Measurements from ENCODE around the gene NEXN. TPM values are rescaled to one million over a fixed set of nuclear protein-coding genes. Genes with fewer than 3 reads are reported as not detected.

NEXN gene
- total RNA-seq, 1 experiment from 2014 or later: 1.6 TPM

GRCh38 chr1:77961392-77961791, 73.0 kb downstream of the NEXN start:
- no peak for TF ChIP-seq CTCF (IDR thresholded peaks at IDR 0.05; ENCODE audit: unreplicated experiment)
- intact Hi-C loops (cut with micrococcal nuclease): no loop called here
- Mint-ChIP-seq H3K9me3 (ENCODE audit: unreplicated experiment) (no peaks in the 10 kb centered on the region), H3K4me3 (ENCODE audit: unreplicated experiment) (no peak overlapping the region), H3K36me3 (ENCODE audit: insufficient read depth, unreplicated experiment) (peaks cover 98% of the 10 kb centered on the region), H3K4me1 (ENCODE audit: insufficient read depth, unreplicated experiment) (peaks cover 5% of the 10 kb centered on the region), H3K27me3 (ENCODE audit: insufficient read depth, unreplicated experiment) (no peaks in the 10 kb centered on the region), H3K27ac (ENCODE audit: low read depth, unreplicated experiment) (no peak overlapping the region)
- BruUV-seq (replicated peaks): no TSS peak
- CTCF ChIA-PET: interaction anchor here (0.9 kb wide), 1 partner anchor 12 kb away, joined by 3 read pairs; no protein-coding TSS in a partner anchor
- no peak for DNase-seq (ENCODE audit: unreplicated experiment)
- POLR2A ChIA-PET: no interaction called here

- no peak for TF ChIP-seq CTCF (IDR thresholded peaks at IDR 0.05; ENCODE audit: unreplicated experiment)
- Mint-ChIP-seq H3K4me1 (ENCODE audit: insufficient read depth, unreplicated experiment) (peaks cover 10% of the 10 kb centered on the region), H3K27ac (ENCODE audit: low read depth, unreplicated experiment) (peak overlapping the region; percentile 42), H3K27me3 (ENCODE audit: insufficient read depth, unreplicated experiment) (no peaks in the 10 kb centered on the region), H3K36me3 (ENCODE audit: insufficient read depth, unreplicated experiment) (peaks cover 98% of the 10 kb centered on the region), H3K9me3 (ENCODE audit: unreplicated experiment) (no peaks in the 10 kb centered on the region), H3K4me3 (ENCODE audit: unreplicated experiment) (no peak overlapping the region)
- no peak for DNase-seq (ENCODE audit: unreplicated experiment)
- ChIA-PET POLR2A (interaction anchor here (1.3 to 2.3 kb wide), 3 partner anchors 9 to 15 kb away, joined by 5 to 9 read pairs (median 5); partner anchors contain the start of gene FUBP1), CTCF (interaction anchor here (0.6 to 1.2 kb wide), 3 partner anchors 64 to 267 kb away, joined by 3 to 8 read pairs (median 5); no protein-coding TSS in a partner anchor)
- intact Hi-C loops (cut with micrococcal nuclease): no loop called here
- BruUV-seq (replicated peaks): no TSS peak
Measured at GRCh38 chr1:77966291-77966690, 77.9 kb downstream of the NEXN start.

- no peak for TF ChIP-seq CTCF (IDR thresholded peaks at IDR 0.05; ENCODE audit: unreplicated experiment)
- no TSS peak for BruUV-seq (replicated peaks)
- CTCF ChIA-PET: no interaction called here
- Mint-ChIP-seq H3K27me3 (ENCODE audit: insufficient read depth, unreplicated experiment) (no peaks in the 10 kb centered on the region), H3K36me3 (ENCODE audit: insufficient read depth, unreplicated experiment) (peaks cover 91% of the 10 kb centered on the region), H3K4me1 (ENCODE audit: insufficient read depth, unreplicated experiment) (peaks cover 17% of the 10 kb centered on the region), H3K27ac (ENCODE audit: low read depth, unreplicated experiment) (no peak overlapping the region), H3K4me3 (ENCODE audit: unreplicated experiment) (no peak overlapping the region), H3K9me3 (ENCODE audit: unreplicated experiment) (no peaks in the 10 kb centered on the region)
- POLR2A ChIA-PET: interaction anchor here (0.7 kb wide), 1 partner anchor 134 kb away, joined by 3 read pairs; no protein-coding TSS in a partner anchor
- intact Hi-C loops (cut with micrococcal nuclease): loop anchor here (10.0 kb wide), 1 partner anchor 135 kb away; no protein-coding TSS in a partner anchor
- no peak for DNase-seq (ENCODE audit: unreplicated experiment)
Measured at GRCh38 chr1:77970192-77970591, 81.8 kb downstream of the NEXN start.

GRCh38 chr1:77972080-77972479, 83.7 kb downstream of the NEXN start:
- Mint-ChIP-seq H3K27ac (ENCODE audit: low read depth, unreplicated experiment) (no peak overlapping the region), H3K4me1 (ENCODE audit: insufficient read depth, unreplicated experiment) (peaks cover 28% of the 10 kb centered on the region), H3K36me3 (ENCODE audit: insufficient read depth, unreplicated experiment) (peaks cover 72% of the 10 kb centered on the region), H3K27me3 (ENCODE audit: insufficient read depth, unreplicated experiment) (no peaks in the 10 kb centered on the region), H3K9me3 (ENCODE audit: unreplicated experiment) (no peaks in the 10 kb centered on the region), H3K4me3 (ENCODE audit: unreplicated experiment) (no peak overlapping the region)
- POLR2A ChIA-PET: interaction anchor here (2.1 kb wide), 1 partner anchor 33 kb away, joined by 6 read pairs; the partner anchor contains the start of gene DNAJB4
- TF ChIP-seq CTCF (IDR thresholded peaks at IDR 0.05; ENCODE audit: unreplicated experiment): no peak
- CTCF ChIA-PET: interaction anchor here (0.6 kb wide), 1 partner anchor 142 kb away, joined by 3 read pairs; no protein-coding TSS in a partner anchor
- BruUV-seq (replicated peaks): no TSS peak
- intact Hi-C loops (cut with micrococcal nuclease): loop anchor here (10.0 kb wide), 1 partner anchor 137 kb away; no protein-coding TSS in a partner anchor
- no peak for DNase-seq (ENCODE audit: unreplicated experiment)
